Activated CD8-positive, alpha-beta T cell treated with anti-CD3 and anti-CD28 coated beads for 36 hours (primary cell): Measurements from ENCODE around the gene COIL. TPM values are rescaled to one million over a fixed set of nuclear protein-coding genes. Genes with fewer than 3 reads are reported as not detected.

Experiments used
- ATAC-seq: fragments of 200-7000 bp; cut with Tn5 transposase; one replicate; pipeline ENCODE4 v1.10.0; 2021; ENCODE audit warnings: mild to moderate bottlenecking, moderate library complexity
- CTCF ChIA-PET: fragments of 350-600 bp; sonication (Branson Sonifier 250); formaldehyde crosslinking; loops from one replicate; lab custom pipeline; 2021; ENCODE audit warnings: antibody characterized with exemption; lab: Charles Lee
- POLR2A ChIA-PET: fragments of 350-600 bp; sonication (Branson Sonifier 250); formaldehyde crosslinking; loops from one replicate; lab custom pipeline; 2021; ENCODE audit warnings: antibody characterized with exemption; lab: Charles Lee
- DNase-seq: peaks from one replicate; pipeline ENCODE4 v3.0.0-alpha.2; 2020
- H3K27ac Mint-ChIP-seq: one replicate; pipeline ENCODE4 v1.8.0; 2021; ENCODE audit warnings: mild to moderate bottlenecking, mixed read lengths
- H3K27me3 Mint-ChIP-seq: one replicate; pipeline ENCODE4 v1.8.0; 2021; ENCODE audit warnings: mixed read lengths
- H3K36me3 Mint-ChIP-seq: one replicate; pipeline ENCODE4 v1.8.0; 2021; ENCODE audit warnings: low read depth, mixed read lengths
- H3K4me1 Mint-ChIP-seq: one replicate; pipeline ENCODE4 v1.8.0; 2021; ENCODE audit warnings: low read depth, mixed read lengths
- H3K4me3 Mint-ChIP-seq: one replicate; pipeline ENCODE4 v1.8.0; 2021; ENCODE audit warnings: mild to moderate bottlenecking, moderate library complexity, mixed read lengths
- H3K9me3 Mint-ChIP-seq: one replicate; pipeline ENCODE4 v1.8.0; 2021; ENCODE audit warnings: mixed read lengths
- CTCF ChIP-seq: fragments of 200-600 bp; IDR thresholded peaks from one replicate; pipeline ENCODE4 v1.8.0; 2022; ENCODE audit warnings: antibody characterized with exemption, mild to moderate bottlenecking
- intact Hi-C: fragments of 100-400 bp; cut with micrococcal nuclease; formaldehyde crosslinking; loops from one replicate; pipeline ENCODE4 v1.10.0; 2022
- total RNA-seq, 2 experiments: library from RNA; stranded (reverse); gene quantifications; one replicate each; pipeline ENCODE4 v1.2.3, GENCODE V29; 2021

Gene COIL
- total RNA-seq, 2 experiments from 2014 or later = 19.5 to 20.8 TPM

- ChIA-PET POLR2A (interaction anchor here (1.2 to 2.2 kb wide), 3 partner anchors 9 to 29 kb away, joined by 3 to 5 read pairs (median 4); no protein-coding TSS in a partner anchor), CTCF (interaction anchor here (1.2 to 2.0 kb wide), 5 partner anchors 11 to 263 kb away, joined by 3 to 5 read pairs (median 3); partner anchors contain the start of gene AKAP1)
- DNase-seq (no peak), ATAC-seq (no peak)
- H3K9me3 Mint-ChIP-seq = no peaks in the 10 kb centered on the region
- intact Hi-C loops = no loop called here
- H3K4me1 Mint-ChIP-seq = peaks cover 18% of the 10 kb centered on the region
- H3K36me3 Mint-ChIP-seq = no peaks in the 10 kb centered on the region
- no peaks in the 10 kb centered on the region for H3K27me3 Mint-ChIP-seq
- peak overlapping the region; percentile 83 for H3K4me3 Mint-ChIP-seq
- peak overlapping the region; percentile 84 for H3K27ac Mint-ChIP-seq
- TF ChIP-seq CTCF = no peak
Observed at GRCh38 chr17:56979091-56979480, 18.2 kb upstream of the COIL start.

GRCh38 chr17:56978441-56979090, 17.7 kb upstream of the COIL start:
- POLR2A ChIA-PET = interaction anchor here (0.8 to 2.2 kb wide), 8 partner anchors 9 to 180 kb away, joined by 3 to 5 read pairs (median 4); partner anchors contain the start of gene AKAP1
- DNase-seq (peak; percentile 31), ATAC-seq (peak; percentile 48)
- Mint-ChIP-seq H3K4me1 (peaks cover 18% of the 10 kb centered on the region), H3K27me3 (no peaks in the 10 kb centered on the region), H3K4me3 (peak overlapping the region; percentile 83), H3K27ac (peak overlapping the region; percentile 84), H3K9me3 (no peaks in the 10 kb centered on the region), H3K36me3 (no peaks in the 10 kb centered on the region)
- CTCF ChIA-PET = interaction anchor here (1.1 to 2.3 kb wide), 7 partner anchors 12 to 263 kb away, joined by 3 to 8 read pairs (median 3); partner anchors contain the start of genes AKAP1 and COIL
- no peak for TF ChIP-seq CTCF
- intact Hi-C loops = no loop called here

- Mint-ChIP-seq H3K4me3 (peak within 1 kb of the TSS; percentile 83), H3K36me3 (no peaks in the 10 kb centered on the region), H3K27ac (peak within 1 kb of the TSS; percentile 84), H3K27me3 (no peaks in the 10 kb centered on the region), H3K9me3 (no peaks in the 10 kb centered on the region), H3K4me1 (peaks cover 18% of the 10 kb centered on the region)
- ChIA-PET POLR2A (interaction anchor here (0.8 to 2.2 kb wide), 9 partner anchors 10 to 179 kb away, joined by 3 to 5 read pairs (median 4); partner anchors contain the start of genes AKAP1 and TRIM25), CTCF (interaction anchor here (1.1 to 2.3 kb wide), 6 partner anchors 12 to 158 kb away, joined by 3 to 8 read pairs (median 4); partner anchors contain the start of genes AKAP1 and COIL)
- intact Hi-C loops = no loop called here
- DNase-seq = peak; percentile 82
- ATAC-seq = peak; percentile 96
- no peak for TF ChIP-seq CTCF
Observed at GRCh38 chr17:56977673-56978395, 17.0 kb upstream of the COIL start, which contains the start of gene SCPEP1. SCPEP1 (plus strand) TSS chr17:56978131; CDS start chr17:56978160, 29 bp downstream.

GRCh38 chr17:56976941-56977608, 16.2 kb upstream of the COIL start:
- DNase-seq (no peak), ATAC-seq (no peak)
- no peaks in the 10 kb centered on the region for H3K27me3 Mint-ChIP-seq
- no peak for TF ChIP-seq CTCF
- H3K4me1 Mint-ChIP-seq = peaks cover 18% of the 10 kb centered on the region
- H3K27ac Mint-ChIP-seq = no peak overlapping the region
- ChIA-PET CTCF (interaction anchor here (1.1 to 2.3 kb wide), 5 partner anchors 10 to 157 kb away, joined by 3 to 8 read pairs (median 3); partner anchors contain the start of gene COIL), POLR2A (interaction anchor here (1.5 to 2.2 kb wide), 2 partner anchors 22 to 63 kb away, joined by 4 to 5 read pairs; partner anchors contain the start of gene TRIM25)
- H3K36me3 Mint-ChIP-seq = no peaks in the 10 kb centered on the region
- peak overlapping the region; percentile 59 for H3K4me3 Mint-ChIP-seq
- no peaks in the 10 kb centered on the region for H3K9me3 Mint-ChIP-seq
- intact Hi-C loops = no loop called here
